HEK293T (cell line): ENCODE measurements around the gene ZMIZ2.

Experiments
- BHLHE40 ChIP-seq: fragments of 450-650 bp; IDR thresholded peaks from 2 replicates; pipeline ENCODE4 v1.6.1; 2016; ENCODE audit warnings: mild to moderate bottlenecking, moderate library complexity, borderline replicate concordance
- FOXA1 ChIP-seq: fragments of 450-650 bp; IDR thresholded peaks from 2 replicates; pipeline ENCODE4 v1.6.1; 2016; ENCODE audit warnings: mild to moderate bottlenecking
- FOXM1 ChIP-seq: fragments of 450-650 bp; IDR thresholded peaks from 2 replicates; pipeline ENCODE4 v1.6.1; 2017; ENCODE audit warnings: mild to moderate bottlenecking, borderline replicate concordance

- TF ChIP-seq FOXM1 (no peak), FOXA1 (no peak), BHLHE40 (no peak)
These were observed 17.8 kb downstream of the ZMIZ2 start for GRCh38 chr7:44766416-44766801.
